HepG2 (cell line): ENCODE data around the gene C6orf58. TPM values are rescaled to one million over a fixed set of nuclear protein-coding genes. Genes with fewer than 3 reads are reported as not detected.

ENCODE experiments used
- ATAC-seq: fragments of 200-7000 bp; cut with Tn5 transposase; 3 replicates; pipeline ENCODE4 v1.9.1; 2020; ENCODE audit warnings: mild to moderate bottlenecking, moderate library complexity
- Bru-seq: library from RNA; stranded (reverse); fragments of 400-500 nt; gene quantifications from one replicate; lab custom pipeline; 2021; lab: Mats Ljungman, UMichigan
- BruChase-seq, 2 experiments: library from RNA; stranded (reverse); fragments of 400-500 nt; gene quantifications; one replicate each; lab custom pipeline; 2021; lab: Mats Ljungman, UMichigan
- BruUV-seq: library from RNA; stranded (reverse); fragments of 400-500 nt; replicated peaks from 2 replicates; lab custom pipeline; 2021; lab: Mats Ljungman, UMichigan
- CTCF ChIA-PET: fragments of 300-600 bp; formaldehyde crosslinking; extraction: SDS; loops from one replicate; lab custom pipeline; 2021; ENCODE audit warnings: low total read pairs, inconsistent platforms, low intra/inter-chr PET ratio; lab: Yijun Ruan, JAX
- POLR2A ChIA-PET: fragments of 350-600 bp; sonication (Branson Sonifier 250); formaldehyde crosslinking; loops from one replicate; lab custom pipeline; 2020; ENCODE audit warnings: antibody characterized with exemption, inconsistent platforms; lab: Yijun Ruan, JAX
- DNase-seq: peaks from one replicate; pipeline ENCODE4 v3.0.0-alpha.2; 2015; ENCODE audit warnings: low spot score
- FAIRE-seq: peaks from 3 replicates; lab custom pipeline; 2011; peaks lifted over from hg19 to GRCh38; lab: Jason Lieb, UNC
- H2AFZ ChIP-seq: one replicate; pipeline ENCODE4 v1.6.1; 2011; ENCODE audit warnings: low read length, inconsistent platforms
- H3K27ac ChIP-seq: fragments of 300-600 bp; 3 replicates; pipeline ENCODE4 v1.8.0; 2011; ENCODE audit warnings: mixed run types, mild to moderate bottlenecking, mixed read lengths, low read length, inconsistent platforms; ENCODE audit not compliant: insufficient read depth; ENCODE audit errors: extremely low read length
- H3K27me3 ChIP-seq, 2 experiments: fragments of 200-600 bp in 1 of 2; 2 replicates in 1 of 2; 3 replicates in 1 of 2; pipeline versions ENCODE4 v1.6.0 to v1.8.0; 2011; ENCODE audit warnings: low read length in 2 of 2, mild to moderate bottlenecking in 2 of 2, moderate library complexity in 2 of 2, inconsistent platforms in 1 of 2; ENCODE audit not compliant: insufficient read depth in 2 of 2, control insufficient read depth in 1 of 2
- H3K36me3 ChIP-seq, 2 experiments: fragments of 200-600 bp in 1 of 2; replicated peaks in 1 of 2; 2 replicates in 1 of 2; 3 replicates in 1 of 2; pipeline versions ENCODE4 v1.5.1 to v1.8.0; 2011; ENCODE audit warnings: low read length in 2 of 2, inconsistent platforms in 1 of 2; ENCODE audit not compliant: insufficient read depth in 2 of 2, control insufficient read depth in 1 of 2
- H3K4me1 ChIP-seq: 2 replicates; pipeline ENCODE4 v1.5.1; 2012; ENCODE audit warnings: low read length, inconsistent platforms; ENCODE audit not compliant: insufficient read depth
- H3K4me2 ChIP-seq: 2 replicates; pipeline ENCODE4 v1.6.0; 2011; ENCODE audit warnings: low read depth, low read length, inconsistent platforms
- H3K4me3 ChIP-seq, 3 experiments: fragments of 200-600 bp in 1 of 3; sonication (generic), shearing (Covaris generic) in 1 of 3; replicated peaks in 1 of 3; 2 replicates each; pipeline ENCODE4 v1.5.1; 2011 to 2016; ENCODE audit warnings: low read length in 3 of 3, inconsistent platforms in 2 of 3, low read depth in 2 of 3, mild to moderate bottlenecking in 2 of 3, control low read depth in 1 of 3, mixed read lengths in 1 of 3; ENCODE audit not compliant: insufficient read depth in 1 of 3
- H3K79me2 ChIP-seq: one replicate; pipeline ENCODE4 v1.6.1; 2011; ENCODE audit warnings: low read length, inconsistent platforms; ENCODE audit not compliant: insufficient read depth
- H3K9ac ChIP-seq: 2 replicates; pipeline ENCODE4 v1.6.0; 2011; ENCODE audit warnings: mild to moderate bottlenecking, low read depth, low read length, inconsistent platforms; ENCODE audit not compliant: insufficient read depth
- H3K9me3 ChIP-seq: 2 replicates; pipeline ENCODE4 v1.5.1; 2012; ENCODE audit warnings: mild to moderate bottlenecking, low read length
- H4K20me1 ChIP-seq: 2 replicates; pipeline ENCODE4 v1.6.0; 2011; ENCODE audit warnings: inconsistent platforms, mild to moderate bottlenecking, low read length, moderate library complexity; ENCODE audit not compliant: insufficient read depth
- CENPX ChIP-seq: sonication (generic); formaldehyde crosslinking; IDR thresholded peaks from 2 replicates; pipeline ENCODE4 v1.9.0; 2021; ENCODE audit warnings: mild to moderate bottlenecking, missing genetic modification reagents, moderate library complexity
- ELF3 ChIP-seq: IDR thresholded peaks from 2 replicates; pipeline ENCODE4 v1.6.1; 2016; ENCODE audit warnings: missing genetic modification reagents, missing compliant biosample characterization
- PHF8 ChIP-seq: sonication (generic); formaldehyde crosslinking; IDR thresholded peaks from 2 replicates; pipeline ENCODE4 v1.5.0; 2020; ENCODE audit warnings: missing genetic modification reagents
- SIN3A ChIP-seq: IDR thresholded peaks from 2 replicates; pipeline ENCODE4 v1.6.1; 2011; ENCODE audit warnings: low read depth, mild to moderate bottlenecking, control low read depth, low read length, borderline replicate concordance
- SMAD1 ChIP-seq: sonication (generic); formaldehyde crosslinking; IDR thresholded peaks from 2 replicates; pipeline ENCODE4 v1.4.0; 2020; ENCODE audit warnings: missing genetic modification reagents, low read depth, mild to moderate bottlenecking, borderline replicate concordance
- TCF12 ChIP-seq, 2 experiments: fragments of 450-650 bp in 1 of 2; sonication (generic) in 1 of 2; formaldehyde crosslinking in 1 of 2; IDR thresholded peaks; 2 replicates each; pipeline versions ENCODE4 v1.6.1 to v1.8.0; 2017 to 2022; ENCODE audit warnings: antibody characterized with exemption in 1 of 2, mild to moderate bottlenecking in 1 of 2, missing genetic modification reagents in 1 of 2, moderate library complexity in 1 of 2
- ZBTB20 ChIP-seq: sonication (generic); formaldehyde crosslinking; IDR thresholded peaks from 2 replicates; pipeline ENCODE4 v1.8.1; 2023; ENCODE audit warnings: missing genetic modification reagents, low read depth, mild to moderate bottlenecking, borderline replicate concordance
- ZBTB42 ChIP-seq: sonication (generic); formaldehyde crosslinking; IDR thresholded peaks from 2 replicates; pipeline ENCODE4 v1.5.0; 2020; ENCODE audit warnings: mild to moderate bottlenecking, missing genetic modification reagents
- ZNF24 ChIP-seq: fragments of 450-650 bp; IDR thresholded peaks from 2 replicates; pipeline ENCODE4 v1.6.1; 2017; ENCODE audit warnings: antibody characterized with exemption, mild to moderate bottlenecking
- ZNF33B ChIP-seq: sonication (generic); formaldehyde crosslinking; IDR thresholded peaks from 2 replicates; pipeline ENCODE4 v1.5.1; 2020; ENCODE audit warnings: mild to moderate bottlenecking, missing genetic modification reagents
- ZNF382 ChIP-seq: sonication (generic); formaldehyde crosslinking; IDR thresholded peaks from 2 replicates; pipeline ENCODE4 v1.5.0; 2020; ENCODE audit warnings: missing genetic modification reagents, mild to moderate bottlenecking, borderline replicate concordance
- ZNF615 ChIP-seq: sonication (generic); formaldehyde crosslinking; IDR thresholded peaks from 2 replicates; pipeline ENCODE4 v1.5.0; 2020; ENCODE audit warnings: mild to moderate bottlenecking, missing genetic modification reagents, borderline replicate concordance
- ZNF703 ChIP-seq: sonication (generic); formaldehyde crosslinking; IDR thresholded peaks from 2 replicates; pipeline ENCODE4 v1.5.1; 2020; ENCODE audit warnings: missing genetic modification reagents, mild to moderate bottlenecking, moderate library complexity, borderline replicate concordance
- ZNF720 ChIP-seq: sonication (generic); formaldehyde crosslinking; IDR thresholded peaks from 2 replicates; pipeline ENCODE4 v1.4.0; 2020; ENCODE audit warnings: missing genetic modification reagents
- ZNF75D ChIP-seq: sonication (generic); formaldehyde crosslinking; IDR thresholded peaks from 2 replicates; pipeline ENCODE4 v1.8.1; 2023; ENCODE audit warnings: missing genetic modification reagents, mild to moderate bottlenecking, borderline replicate concordance
- ZNF792 ChIP-seq: IDR thresholded peaks from 2 replicates; pipeline ENCODE4 v1.6.1; 2016
- ZSCAN25 ChIP-seq: sonication (generic); formaldehyde crosslinking; IDR thresholded peaks from 2 replicates; pipeline ENCODE4 v1.8.0; 2022; ENCODE audit warnings: mild to moderate bottlenecking, missing genetic modification reagents
- WGBS: methylation state at CpG from one replicate; pipeline ENCODE4 v1.1.6; 2017; ENCODE audit warnings: low lambda C conversion rate; 5-methylcytosine and 5-hydroxymethylcytosine counted together
- in situ Hi-C: cut with HindIII; loops from 2 replicates; pipeline ENCODE4 v1.10.0; 2017; ENCODE audit warnings: low pct_unique_long_range_greater_than_20kb; ENCODE audit not compliant: extremely low pct_ligation_motif_present
- intact Hi-C: fragments of 100-400 bp; cut with micrococcal nuclease; formaldehyde crosslinking; loops from one replicate; pipeline ENCODE4 v1.10.0; 2022; ENCODE audit not compliant: unreplicated experiment
- long read RNA-seq, 2 experiments: library from RNA in 1 of 2; library from polyadenylated mRNA in 1 of 2; stranded (forward) in 1 of 2; unstranded in 1 of 2; transcript quantifications; one replicate each; pipeline ENCODE4 v2.0.0, GENCODE V29; 2019 to 2022
- polyA minus RNA-seq, 3 experiments: library from RNA; depleted of rRNA, polyadenylated mRNA; stranded (reverse); fragments of >200 nt; gene quantifications; 2 replicates each; pipeline ENCODE4 v1.2.3, GENCODE V29; 2011; ENCODE audit warnings: low replicate concordance in 1 of 3
- polyA plus RNA-seq, 8 experiments: library from polyadenylated mRNA; depleted of rRNA in 3 of 8; stranded (reverse) in 7 of 8; unstranded in 1 of 8; fragments of >200 nt; fragmentation: Illumina TruSeq in 4 of 8; extraction: Trizol in 4 of 8; gene quantifications; 2 replicates each; pipeline versions ENCODE4 v1.2.1 to v1.2.3, GENCODE V29; 2011 to 2016; ENCODE audit warnings: low read depth in 4 of 8, missing spikeins in 1 of 8, mixed read lengths in 1 of 8; ENCODE audit not compliant: insufficient read depth in 1 of 8
- total RNA-seq, 5 experiments: library from RNA; depleted of rRNA; stranded (reverse); fragments of >200 nt; fragmentation: Illumina TruSeq; extraction: Trizol; gene quantifications; 2 replicates each; pipeline ENCODE4 v1.2.3, GENCODE V29; 2016; ENCODE audit warnings: low read depth in 1 of 5
- TF ChIP-seq, protein P1 (sequence below): sonication (generic); formaldehyde crosslinking; IDR thresholded peaks from 2 replicates; pipeline ENCODE4 v1.5.0; 2020; ENCODE audit warnings: mild to moderate bottlenecking, missing genetic modification reagents, borderline replicate concordance

C6orf58 gene
- total RNA-seq (2016; rRNA removed; fragmentation: Illumina TruSeq; extraction: Trizol) (not detected in 2 replicates), polyA plus RNA-seq (2011; rRNA removed) (not detected in 2 replicates), polyA minus RNA-seq (2011; rRNA and poly(A)+ RNA removed; ENCODE audit: low replicate concordance) (not detected in 2 replicates), Bru-seq, nascent RNA (percentile 10 among the genes with signal in this experiment), BruChase-seq, experiment 1, labeled RNA remaining after a 6-hour chase (percentile 11 among the genes with signal in this experiment), BruChase-seq, experiment 2, labeled RNA remaining after a 2-hour chase (percentile 10 among the genes with signal in this experiment)
- not detected in 2 replicates for total RNA-seq (2016; cell fraction: cytosol; rRNA removed; fragmentation: Illumina TruSeq; extraction: Trizol; ENCODE audit: low read depth)
- total RNA-seq (2016; cell fraction: insoluble cytoplasmic fraction; rRNA removed; fragmentation: Illumina TruSeq; extraction: Trizol): not detected in 2 replicates
- total RNA-seq (2016; cell fraction: membrane; rRNA removed; fragmentation: Illumina TruSeq; extraction: Trizol): not detected in 2 replicates
- total RNA-seq (2016; cell fraction: nucleus; rRNA removed; fragmentation: Illumina TruSeq; extraction: Trizol): not detected in 2 replicates
- polyA plus RNA-seq (2011; cell fraction: cytosol; rRNA removed): not detected in 2 replicates
- polyA plus RNA-seq (2011; cell fraction: nucleus; rRNA removed): not detected in 2 replicates
- polyA plus RNA-seq (2012): not detected in 2 replicates
- not detected in 2 replicates for polyA plus RNA-seq (2016; cell fraction: cytosol; fragmentation: Illumina TruSeq; extraction: Trizol; ENCODE audit: low read depth)
- polyA plus RNA-seq (2016; cell fraction: insoluble cytoplasmic fraction; fragmentation: Illumina TruSeq; extraction: Trizol; ENCODE audit: low read depth): 0.21 TPM in 1 of 2 replicates, not detected in the other
- 0.16 TPM in 1 of 2 replicates, not detected in the other for polyA plus RNA-seq (2016; cell fraction: membrane; fragmentation: Illumina TruSeq; extraction: Trizol; ENCODE audit: low read depth)
- not detected in 2 replicates for polyA plus RNA-seq (2016; cell fraction: nucleus; fragmentation: Illumina TruSeq; extraction: Trizol; ENCODE audit: insufficient read depth, low read depth)
- not detected in 2 replicates for polyA minus RNA-seq (2011; cell fraction: cytosol; rRNA and poly(A)+ RNA removed)
- not detected in 2 replicates for polyA minus RNA-seq (2011; cell fraction: nucleus; rRNA and poly(A)+ RNA removed)
- long read RNA-seq, experiment 1: 0 reads
- long read RNA-seq, experiment 2, partial matches to known transcripts: 0 of 1 reads
- long read RNA-seq, experiment 2, other reads (novel, unspliced or antisense): 1 of 1 reads

DNA sequence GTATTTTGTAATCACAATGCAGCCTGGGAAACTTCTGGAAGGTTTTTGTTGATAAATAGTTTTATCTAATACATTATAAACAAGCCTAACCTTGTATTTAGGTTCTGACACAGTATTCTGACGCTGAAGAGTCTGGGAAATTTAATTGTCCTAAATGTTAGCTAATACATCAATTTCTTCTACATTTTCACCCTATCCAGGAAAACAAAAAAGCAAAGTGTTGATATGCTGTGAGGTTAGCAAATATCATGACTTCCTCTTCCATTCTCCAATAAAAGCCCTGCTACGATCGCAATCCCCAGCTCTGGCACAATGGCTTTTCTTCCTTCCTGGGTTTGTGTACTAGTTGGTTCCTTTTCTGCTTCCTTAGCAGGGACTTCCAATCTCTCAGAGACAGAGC lies at the start of gene C6orf58:
Gene C6orf58, plus strand, starts transcription at position 301 of the 400 bp plus-strand sequence. Its CDS starts 12 bp downstream, at position 313.
- no peaks in the 10 kb centered on the region for H3K9me3 ChIP-seq
- ChIA-PET POLR2A (no interaction called here), CTCF (no interaction called here)
- in situ Hi-C loops: no loop called here
- no peak for FAIRE-seq
- H3K4me3 ChIP-seq: no peak within 1 kb of the TSS
- no TSS peak for BruUV-seq
- intact Hi-C loops: no loop called here
- no peak within 1 kb of the TSS for H2AFZ ChIP-seq
- H3K27me3 ChIP-seq: no peaks in the 10 kb centered on the region
- no peaks in the 10 kb centered on the region for H3K36me3 ChIP-seq
- H3K4me2 ChIP-seq: no peak within 1 kb of the TSS
- no peak within 1 kb of the TSS for H3K9ac ChIP-seq
- ATAC-seq: no peak
- WGBS: 16% methylated on average over 3 of the region's 3 CpGs
- H3K27ac ChIP-seq: no peak within 1 kb of the TSS
- DNase-seq: no peak
- H4K20me1 ChIP-seq: no peaks in the 10 kb centered on the region
- H3K79me2 ChIP-seq: no peaks in the 10 kb centered on the region
- H3K4me1 ChIP-seq: no peaks in the 10 kb centered on the region
- TF ChIP-seq PHF8 (CRISPR knock-in tag): no peak
- TF ChIP-seq ZNF24: no peak
- no peak for TF ChIP-seq SMAD1
- TF ChIP-seq ZNF720 (CRISPR knock-in tag): no peak
- TF ChIP-seq ZBTB42 (CRISPR knock-in tag): no peak
- no peak for TF ChIP-seq ZNF33B
- TF ChIP-seq TCF12 (IDR thresholded peaks at IDR 0.05): no peak
- no peak for TF ChIP-seq TCF12 (CRISPR knock-in tag; IDR thresholded peaks at IDR 0.05)
- TF ChIP-seq ELF3 (CRISPR knock-in tag): no peak
- TF ChIP-seq SIN3A: no peak
- no peak for TF ChIP-seq ZNF703
- TF ChIP-seq ZNF615 (CRISPR knock-in tag): no peak
- TF ChIP-seq ZSCAN25 (CRISPR knock-in tag): no peak
- no peak for TF ChIP-seq ZNF382 (CRISPR knock-in tag)
- no peak for TF ChIP-seq ZNF75D (CRISPR knock-in tag)
- no peak for TF ChIP-seq ZBTB20 (CRISPR knock-in tag)
- no peak for TF ChIP-seq ZNF792
- TF ChIP-seq, protein P1, sequence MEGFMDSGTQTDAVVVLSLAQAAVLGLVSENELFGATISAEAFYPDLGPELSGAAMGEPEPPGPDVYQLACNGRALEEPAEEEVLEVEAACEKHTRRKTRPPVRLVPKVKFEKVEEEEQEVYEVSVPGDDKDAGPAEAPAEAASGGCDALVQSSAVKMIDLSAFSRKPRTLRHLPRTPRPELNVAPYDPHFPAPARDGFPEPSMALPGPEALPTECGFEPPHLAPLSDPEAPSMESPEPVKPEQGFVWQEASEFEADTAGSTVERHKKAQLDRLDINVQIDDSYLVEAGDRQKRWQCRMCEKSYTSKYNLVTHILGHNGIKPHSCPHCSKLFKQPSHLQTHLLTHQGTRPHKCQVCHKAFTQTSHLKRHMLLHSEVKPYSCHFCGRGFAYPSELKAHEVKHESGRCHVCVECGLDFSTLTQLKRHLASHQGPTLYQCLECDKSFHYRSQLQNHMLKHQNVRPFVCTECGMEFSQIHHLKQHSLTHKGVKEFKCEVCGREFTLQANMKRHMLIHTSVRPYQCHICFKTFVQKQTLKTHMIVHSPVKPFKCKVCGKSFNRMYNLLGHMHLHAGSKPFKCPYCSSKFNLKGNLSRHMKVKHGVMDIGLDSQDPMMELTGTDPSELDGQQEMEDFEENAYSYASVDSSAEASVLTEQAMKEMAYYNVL (CRISPR knock-in tag): no peak
- TF ChIP-seq CENPX (CRISPR knock-in tag): no peak
